ENCODE results near the gene CBARP. TPM values are rescaled to one million over a fixed set of nuclear protein-coding genes. Genes with fewer than 3 reads are reported as not detected.
A peak's percentile ranks its signal among the peaks of the same experiment; 100 is the strongest.

The CBARP gene
- polyA plus RNA-seq (2012; ENCODE audit: insufficient read depth, insufficient read length) = 4.2 TPM

- DNase-seq (ENCODE audit: low read depth, low spot score) = no peak
- H3K4me3 ChIP-seq (ENCODE audit: low read length) = peak within 1 kb of the TSS; percentile 60
Measured at GRCh38 chr19:1237754-1238368, at the start of gene CBARP. Gene CBARP, minus strand, starts transcription at chr19:1238005. Its CDS starts 1,905 bp downstream, at chr19:1236100.

- H3K4me3 ChIP-seq (ENCODE audit: low read length) = no peak overlapping the region
- DNase-seq (ENCODE audit: low read depth, low spot score) = no peak
Measured at GRCh38 chr19:1286487-1287353, 48.9 kb upstream of the CBARP start.

GRCh38 chr19:1285737-1286360, 48.0 kb upstream of the CBARP start, which contains the start of gene EFNA2:
Gene EFNA2, plus strand, starts transcription at chr19:1285873. Its CDS starts 296 bp downstream, at chr19:1286169.
- H3K4me3 ChIP-seq (ENCODE audit: low read length) = no peak within 1 kb of the TSS
- no peak for DNase-seq (ENCODE audit: low read depth, low spot score)

- no peak overlapping the region for H3K4me3 ChIP-seq (ENCODE audit: low read length)
- DNase-seq (ENCODE audit: low read depth, low spot score) = no peak
Measured at GRCh38 chr19:1284979-1285736, 47.4 kb upstream of the CBARP start.

GRCh38 chr19:1284293-1284978, 46.6 kb upstream of the CBARP start:
- no peak for DNase-seq (ENCODE audit: low read depth, low spot score)

GRCh38 chr19:1283917-1284292, 46.1 kb upstream of the CBARP start:
- no peak for DNase-seq (ENCODE audit: low read depth, low spot score)
- H3K4me3 ChIP-seq (ENCODE audit: low read length) = no peak overlapping the region

More at GRCh38 chr19:1284293-1284978, 46.6 kb upstream of the CBARP start:
- no peak overlapping the region for H3K4me3 ChIP-seq (ENCODE audit: low read length)

GRCh38 chr19:1283207-1283916, 45.6 kb upstream of the CBARP start:
- H3K4me3 ChIP-seq (ENCODE audit: low read length) = no peak overlapping the region
- DNase-seq (ENCODE audit: low read depth, low spot score) = no peak

GRCh38 chr19:1282588-1283206, 44.9 kb upstream of the CBARP start:
- DNase-seq (ENCODE audit: low read depth, low spot score) = no peak
- no peak overlapping the region for H3K4me3 ChIP-seq (ENCODE audit: low read length)

- H3K4me3 ChIP-seq (ENCODE audit: low read length) = no peak overlapping the region
- no peak for DNase-seq (ENCODE audit: low read depth, low spot score)
Measured at GRCh38 chr19:1281569-1282287, 43.9 kb upstream of the CBARP start.

GRCh38 chr19:1280636-1281568, 43.1 kb upstream of the CBARP start:
- H3K4me3 ChIP-seq (ENCODE audit: low read length) = no peak overlapping the region
- DNase-seq (ENCODE audit: low read depth, low spot score) = no peak

GRCh38 chr19:1279782-1280341, 42.1 kb upstream of the CBARP start:
- no peak overlapping the region for H3K4me3 ChIP-seq (ENCODE audit: low read length)
- DNase-seq (ENCODE audit: low read depth, low spot score) = peak; percentile 62

- DNase-seq (ENCODE audit: low read depth, low spot score) = no peak
- H3K4me3 ChIP-seq (ENCODE audit: low read length) = no peak overlapping the region
Measured at GRCh38 chr19:1278713-1279660, 41.2 kb upstream of the CBARP start.

GRCh38 chr19:1278074-1278473, 40.3 kb upstream of the CBARP start:
- no peak for DNase-seq (ENCODE audit: low read depth, low spot score)
- no peak overlapping the region for H3K4me3 ChIP-seq (ENCODE audit: low read length)

- no peak for DNase-seq (ENCODE audit: low read depth, low spot score)
- peak overlapping the region; percentile 88 for H3K4me3 ChIP-seq (ENCODE audit: low read length)
Measured at GRCh38 chr19:1277061-1277460, 39.3 kb upstream of the CBARP start.

GRCh38 chr19:1276628-1277022, 38.8 kb upstream of the CBARP start:
- no peak for DNase-seq (ENCODE audit: low read depth, low spot score)
- H3K4me3 ChIP-seq (ENCODE audit: low read length) = peak overlapping the region; percentile 88

Data from Jurkat, Clone E6-1 (cell line).